ENCODE measurements around the gene SERINC1.
"Not testable (repeated sequence)": the region's sequence is repeated elsewhere in the genome, so short reads cannot be mapped to it uniquely, and the experiment has no call there.

Gene SERINC1

DNA sequence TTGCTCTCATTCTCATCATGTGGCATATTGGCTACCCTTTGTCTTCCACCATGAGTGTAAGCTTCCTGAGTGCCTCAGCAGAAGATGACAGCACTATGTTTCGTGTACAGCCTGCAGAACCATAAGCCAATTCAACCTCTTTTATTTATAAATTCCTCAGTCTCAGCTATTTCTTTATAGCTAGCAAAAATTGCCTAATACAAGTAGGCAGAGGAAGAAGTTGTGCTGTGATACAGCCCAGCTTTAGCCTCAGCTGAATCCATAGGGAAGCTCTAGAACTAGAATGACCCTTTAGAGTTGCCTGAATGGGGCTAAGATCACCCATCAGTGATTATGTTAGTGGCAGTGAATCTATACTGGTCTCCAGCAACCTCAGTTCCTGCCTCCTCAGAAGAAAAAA lies 19.0 kb upstream of the SERINC1 start:
- no peak for TF ChIP-seq CTCF (IDR thresholded peaks at IDR 0.05; ENCODE audit: low read depth, low read length)
- H3K4me3 ChIP-seq (ENCODE audit: low read depth, low read length) = no peak overlapping the region; the same call in 1 of the 2 replicates

DNA sequence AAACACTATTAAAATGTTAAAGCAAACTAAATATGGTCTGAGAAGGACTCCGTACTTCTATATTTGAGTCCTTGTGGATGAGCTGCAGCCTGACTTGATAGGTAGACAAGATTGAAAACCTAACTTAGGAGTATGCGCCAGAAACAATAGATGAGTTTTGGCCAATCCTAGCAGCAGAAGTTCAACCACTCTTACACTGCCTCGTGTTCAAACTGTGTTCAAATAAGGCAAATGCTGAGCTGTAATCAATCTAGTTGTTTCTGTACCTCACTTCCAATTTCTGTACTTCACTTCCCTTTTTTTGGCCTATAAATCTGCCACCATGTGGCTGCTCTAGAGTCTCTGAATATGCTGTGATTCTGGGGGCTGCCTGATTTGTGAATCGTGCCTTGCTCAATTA lies 13.2 kb upstream of the SERINC1 start:
- TF ChIP-seq CTCF (IDR thresholded peaks at IDR 0.05; ENCODE audit: low read depth, low read length) = no peak
- no peak overlapping the region for H3K4me3 ChIP-seq (ENCODE audit: low read depth, low read length)

- TF ChIP-seq CTCF (IDR thresholded peaks at IDR 0.05; ENCODE audit: low read depth, low read length) = no peak
- no peak overlapping the region for H3K4me3 ChIP-seq (ENCODE audit: low read depth, low read length)
Measured at GRCh38 chr6:122482750-122483080, 11.1 kb upstream of the SERINC1 start.

GRCh38 chr6:122476131-122476530 lies 4.5 kb upstream of the SERINC1 start:
- TF ChIP-seq CTCF (IDR thresholded peaks at IDR 0.05; ENCODE audit: low read depth, low read length) = no peak
- H3K4me3 ChIP-seq (ENCODE audit: low read depth, low read length) = no peak overlapping the region

- H3K4me3 ChIP-seq (ENCODE audit: low read depth, low read length) = peak overlapping the region; percentile 95
- TF ChIP-seq CTCF (IDR thresholded peaks at IDR 0.05; ENCODE audit: low read depth, low read length) = no peak
Measured at GRCh38 chr6:122472022-122472340, 374 bp upstream of the SERINC1 start.

GRCh38 chr6:122461885-122462284 lies 9.7 kb downstream of the SERINC1 start:
- no peak for TF ChIP-seq CTCF (IDR thresholded peaks at IDR 0.05; ENCODE audit: low read depth, low read length)
- no peak overlapping the region for H3K4me3 ChIP-seq (ENCODE audit: low read depth, low read length)

DNA sequence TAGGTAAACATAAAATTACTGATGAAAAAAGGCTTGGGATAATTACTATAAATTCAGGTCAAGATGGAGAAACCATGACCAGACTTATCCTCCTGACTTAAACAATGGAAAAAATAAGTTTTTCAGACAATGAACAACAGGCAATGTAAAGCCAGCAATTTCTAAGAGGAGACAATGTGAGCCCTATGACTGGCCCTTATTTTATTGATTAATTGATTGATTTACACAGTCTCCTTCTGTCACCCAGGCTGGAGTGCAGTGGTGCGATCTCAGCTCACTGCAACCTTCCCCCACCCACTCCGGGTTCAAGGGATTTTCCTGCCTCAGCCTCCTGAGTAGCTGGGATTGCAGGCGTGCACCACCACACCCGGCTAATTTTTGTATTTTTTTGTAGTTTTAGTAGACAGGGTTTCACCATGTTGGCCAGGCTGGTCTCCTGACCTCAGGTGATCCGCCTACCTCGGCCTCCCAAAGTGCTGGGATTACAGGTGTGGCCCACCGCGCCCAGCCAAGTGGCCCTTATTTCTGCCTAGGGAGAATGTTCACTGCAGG lies 11.7 kb downstream of the SERINC1 start:
- not testable (repeated sequence) for H3K4me3 ChIP-seq (ENCODE audit: low read depth, low read length)

GRCh38 chr6:122459240-122459639 lies 12.4 kb downstream of the SERINC1 start:
- no peak for TF ChIP-seq CTCF (IDR thresholded peaks at IDR 0.05; ENCODE audit: low read depth, low read length)

More at GRCh38 chr6:122459240-122459639, 12.4 kb downstream of the SERINC1 start:
- H3K4me3 ChIP-seq (ENCODE audit: low read depth, low read length) = no peak overlapping the region

Data from WI38 (cell line).